ENCODE measurements around the gene MGAT5B.

MGAT5B gene

DNA sequence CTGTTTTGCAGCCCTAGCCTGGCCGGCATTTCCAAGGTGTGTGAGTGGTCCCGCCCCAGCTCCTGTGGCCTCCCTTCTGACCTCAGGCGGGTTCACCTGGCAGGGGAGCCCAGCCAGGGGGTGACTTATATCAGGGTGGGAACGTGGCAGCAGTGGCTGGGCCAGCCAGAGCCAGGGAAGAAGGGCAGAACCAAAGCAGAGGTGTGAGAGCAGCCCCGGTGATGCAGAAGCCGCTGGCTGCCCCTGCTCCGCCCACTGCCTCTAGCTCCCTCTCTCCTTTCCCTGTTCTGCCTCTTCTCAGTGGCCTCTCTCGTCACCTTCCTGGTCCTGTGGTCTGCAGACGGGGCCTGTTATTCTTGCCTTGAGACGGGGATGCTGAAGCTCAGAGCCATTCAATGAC is 12.1 kb downstream of the MGAT5B start:
- Histone ChIP-seq H3K36me3 (ENCODE audit: control insufficient read depth, low read length) (no peaks in the 10 kb centered on the region), H4K20me1 (ENCODE audit: control insufficient read depth, insufficient read depth, low read depth, low read length) (no peaks in the 10 kb centered on the region), H3K4me3 (ENCODE audit: low read length) (no peak overlapping the region), H3K4me1 (ENCODE audit: control insufficient read depth, low read length) (no peaks in the 10 kb centered on the region), H3K4me2 (ENCODE audit: low read length) (no peak overlapping the region), H3K79me2 (ENCODE audit: control insufficient read depth, low read length) (no peaks in the 10 kb centered on the region), H3F3A (ENCODE audit: control insufficient read depth, insufficient read depth) (no peaks in the 10 kb centered on the region), H3K9me3 (ENCODE audit: control insufficient read depth, insufficient read depth, low read length) (peaks cover 5% of the 10 kb centered on the region; the same call in 1 of the 2 replicates), H3K9me2 (replicated peaks; ENCODE audit: control insufficient read depth, low read length) (no peaks in the 10 kb centered on the region), H3K27me3 (ENCODE audit: control insufficient read depth, low read length) (peaks cover 14% of the 10 kb centered on the region), H3K27ac (ENCODE audit: low read depth, low read length) (no peak overlapping the region)
- no peak for TF ChIP-seq EZH2phosphoT487 (IDR thresholded peaks at IDR 0.05; ENCODE audit: borderline replicate concordance, low read length)
- TF ChIP-seq, protein P1, sequence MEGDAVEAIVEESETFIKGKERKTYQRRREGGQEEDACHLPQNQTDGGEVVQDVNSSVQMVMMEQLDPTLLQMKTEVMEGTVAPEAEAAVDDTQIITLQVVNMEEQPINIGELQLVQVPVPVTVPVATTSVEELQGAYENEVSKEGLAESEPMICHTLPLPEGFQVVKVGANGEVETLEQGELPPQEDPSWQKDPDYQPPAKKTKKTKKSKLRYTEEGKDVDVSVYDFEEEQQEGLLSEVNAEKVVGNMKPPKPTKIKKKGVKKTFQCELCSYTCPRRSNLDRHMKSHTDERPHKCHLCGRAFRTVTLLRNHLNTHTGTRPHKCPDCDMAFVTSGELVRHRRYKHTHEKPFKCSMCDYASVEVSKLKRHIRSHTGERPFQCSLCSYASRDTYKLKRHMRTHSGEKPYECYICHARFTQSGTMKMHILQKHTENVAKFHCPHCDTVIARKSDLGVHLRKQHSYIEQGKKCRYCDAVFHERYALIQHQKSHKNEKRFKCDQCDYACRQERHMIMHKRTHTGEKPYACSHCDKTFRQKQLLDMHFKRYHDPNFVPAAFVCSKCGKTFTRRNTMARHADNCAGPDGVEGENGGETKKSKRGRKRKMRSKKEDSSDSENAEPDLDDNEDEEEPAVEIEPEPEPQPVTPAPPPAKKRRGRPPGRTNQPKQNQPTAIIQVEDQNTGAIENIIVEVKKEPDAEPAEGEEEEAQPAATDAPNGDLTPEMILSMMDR (IDR thresholded peaks at IDR 0.05; ENCODE audit: low read depth, low read length, poor library complexity, severe bottlenecking) = no peak

DNA sequence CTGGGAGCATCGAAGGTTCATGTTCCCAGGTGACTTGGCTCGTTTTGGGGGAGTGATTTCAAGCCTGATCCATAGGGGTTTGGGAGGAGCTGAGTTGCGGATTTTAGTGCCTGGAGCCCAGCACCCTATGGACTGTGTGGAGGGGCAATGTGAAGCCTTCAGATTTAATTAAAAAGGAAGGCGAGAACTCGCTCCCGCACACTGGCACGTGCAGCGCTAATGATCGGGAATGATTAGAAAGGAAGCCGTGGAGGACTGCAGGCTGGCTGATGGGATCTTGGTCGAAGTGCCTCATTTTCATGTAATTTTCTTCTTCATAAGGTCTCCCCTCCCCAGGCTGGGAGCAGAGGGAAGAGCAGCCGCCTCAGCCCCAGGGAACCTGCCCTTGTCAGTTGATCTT is 12.8 kb downstream of the MGAT5B start:
- no peaks in the 10 kb centered on the region for H3K79me2 ChIP-seq (ENCODE audit: control insufficient read depth, low read length)
- H3K27ac ChIP-seq (ENCODE audit: low read depth, low read length) = no peak overlapping the region
- no peak for TF ChIP-seq EZH2phosphoT487 (IDR thresholded peaks at IDR 0.05; ENCODE audit: borderline replicate concordance, low read length)
- TF ChIP-seq, protein P1 (IDR thresholded peaks at IDR 0.05; ENCODE audit: low read depth, low read length, poor library complexity, severe bottlenecking) = no peak
- no peaks in the 10 kb centered on the region for H3K9me3 ChIP-seq (ENCODE audit: control insufficient read depth, insufficient read depth, low read length)
- no peaks in the 10 kb centered on the region for H3K9me2 ChIP-seq (replicated peaks; ENCODE audit: control insufficient read depth, low read length)
- no peak overlapping the region for H3K4me3 ChIP-seq (ENCODE audit: low read length)
- no peak overlapping the region for H3K4me2 ChIP-seq (ENCODE audit: low read length)
- no peaks in the 10 kb centered on the region for H3F3A ChIP-seq (ENCODE audit: control insufficient read depth, insufficient read depth)
- H3K27me3 ChIP-seq (ENCODE audit: control insufficient read depth, low read length) = peaks cover 14% of the 10 kb centered on the region
- H4K20me1 ChIP-seq (ENCODE audit: control insufficient read depth, insufficient read depth, low read depth, low read length) = no peaks in the 10 kb centered on the region
- H3K4me1 ChIP-seq (ENCODE audit: control insufficient read depth, low read length) = no peaks in the 10 kb centered on the region
- no peaks in the 10 kb centered on the region for H3K36me3 ChIP-seq (ENCODE audit: control insufficient read depth, low read length)

DNA sequence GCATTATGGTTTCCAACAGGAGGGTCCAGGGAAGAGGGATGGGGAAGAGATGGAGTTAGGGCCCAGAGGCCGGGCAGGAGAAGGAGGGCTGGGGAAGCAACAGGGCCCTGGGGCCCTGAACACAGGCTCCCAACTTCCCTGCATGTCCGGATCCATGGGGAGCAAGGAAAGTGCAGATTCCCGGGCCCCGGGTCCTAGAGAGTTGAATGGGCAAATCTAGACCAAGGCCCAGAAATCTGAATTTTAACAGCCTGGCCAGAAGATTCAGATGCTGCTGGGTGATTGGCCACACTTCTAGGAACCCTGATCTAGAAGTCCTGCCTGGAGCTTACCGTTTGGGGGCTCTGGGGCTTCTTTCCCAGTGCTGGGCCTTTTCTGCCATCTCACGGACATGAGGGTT is 13.2 kb downstream of the MGAT5B start:
- TF ChIP-seq EZH2phosphoT487 (IDR thresholded peaks at IDR 0.05; ENCODE audit: borderline replicate concordance, low read length) = no peak
- TF ChIP-seq, protein P1 (IDR thresholded peaks at IDR 0.05; ENCODE audit: low read depth, low read length, poor library complexity, severe bottlenecking) = no peak
- H3K27me3 ChIP-seq (ENCODE audit: control insufficient read depth, low read length) = peaks cover 14% of the 10 kb centered on the region
- H3K79me2 ChIP-seq (ENCODE audit: control insufficient read depth, low read length) = no peaks in the 10 kb centered on the region
- H3K4me3 ChIP-seq (ENCODE audit: low read length) = no peak overlapping the region
- H3K27ac ChIP-seq (ENCODE audit: low read depth, low read length) = no peak overlapping the region
- H3K9me3 ChIP-seq (ENCODE audit: control insufficient read depth, insufficient read depth, low read length) = no peaks in the 10 kb centered on the region
- no peaks in the 10 kb centered on the region for H3K36me3 ChIP-seq (ENCODE audit: control insufficient read depth, low read length)
- no peaks in the 10 kb centered on the region for H3K4me1 ChIP-seq (ENCODE audit: control insufficient read depth, low read length)
- no peak overlapping the region for H3K4me2 ChIP-seq (ENCODE audit: low read length)
- no peaks in the 10 kb centered on the region for H4K20me1 ChIP-seq (ENCODE audit: control insufficient read depth, insufficient read depth, low read depth, low read length)
- no peaks in the 10 kb centered on the region for H3K9me2 ChIP-seq (replicated peaks; ENCODE audit: control insufficient read depth, low read length)
- H3F3A ChIP-seq (ENCODE audit: control insufficient read depth, insufficient read depth) = no peaks in the 10 kb centered on the region

DNA sequence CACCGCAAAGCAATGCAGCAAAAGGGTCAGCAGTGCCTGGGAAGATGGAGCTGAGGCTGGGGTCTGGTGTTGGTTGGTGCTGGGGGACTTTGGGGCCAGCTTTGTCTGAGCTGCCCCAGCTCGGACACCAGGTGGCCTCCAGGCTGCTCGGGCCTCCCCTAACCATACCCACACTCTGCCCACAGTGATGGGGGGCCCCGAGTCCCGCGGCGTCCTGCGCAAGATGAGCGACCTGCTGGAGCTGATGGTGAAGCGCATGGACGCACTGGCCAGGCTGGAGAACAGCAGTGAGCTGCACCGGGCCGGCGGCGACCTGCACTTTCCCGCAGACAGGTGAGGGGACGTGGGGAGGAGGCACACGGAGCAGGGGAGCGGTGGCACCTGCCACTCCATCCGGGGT is 13.8 kb downstream of the MGAT5B start:
- H3K36me3 ChIP-seq (ENCODE audit: control insufficient read depth, low read length) = no peaks in the 10 kb centered on the region
- H3K9me2 ChIP-seq (replicated peaks; ENCODE audit: control insufficient read depth, low read length) = no peaks in the 10 kb centered on the region
- no peaks in the 10 kb centered on the region for H3K9me3 ChIP-seq (ENCODE audit: control insufficient read depth, insufficient read depth, low read length)
- no peak overlapping the region for H3K27ac ChIP-seq (ENCODE audit: low read depth, low read length)
- no peaks in the 10 kb centered on the region for H3F3A ChIP-seq (ENCODE audit: control insufficient read depth, insufficient read depth)
- no peaks in the 10 kb centered on the region for H4K20me1 ChIP-seq (ENCODE audit: control insufficient read depth, insufficient read depth, low read depth, low read length)
- TF ChIP-seq EZH2phosphoT487 (IDR thresholded peaks at IDR 0.05; ENCODE audit: borderline replicate concordance, low read length) = no peak
- TF ChIP-seq, protein P1 (IDR thresholded peaks at IDR 0.05; ENCODE audit: low read depth, low read length, poor library complexity, severe bottlenecking) = no peak
- H3K79me2 ChIP-seq (ENCODE audit: control insufficient read depth, low read length) = no peaks in the 10 kb centered on the region
- H3K4me2 ChIP-seq (ENCODE audit: low read length) = no peak overlapping the region
- H3K4me3 ChIP-seq (ENCODE audit: low read length) = no peak overlapping the region
- no peaks in the 10 kb centered on the region for H3K4me1 ChIP-seq (ENCODE audit: control insufficient read depth, low read length)
- H3K27me3 ChIP-seq (ENCODE audit: control insufficient read depth, low read length) = peaks cover 14% of the 10 kb centered on the region

Data from DOHH2 (cell line).